ENCODE data around the gene TSPAN18. TPM values are rescaled to one million over a fixed set of nuclear protein-coding genes. Genes with fewer than 3 reads are reported as not detected.

TSPAN18 gene
- total and polyA plus RNA-seq, 2 of the 8 experiments (the other 6 are each of a cell fraction or from before 2014, with no cell fraction given), result 5.2 to 10.2 TPM

- Histone ChIP-seq H4K91ac (replicated peaks; ENCODE audit: insufficient read length, low read length) (no peak overlapping the region), H3K14ac (ENCODE audit: insufficient read length) (no peak overlapping the region), H3K4me2 (ENCODE audit: insufficient read depth in 1 of 2, low read depth in 2 of 2, low read length in 2 of 2) (no peak overlapping the region), H2BK12ac (ENCODE audit: low read depth, low read length) (no peak overlapping the region), H3K23me2 (ENCODE audit: low read depth, low read length) (no peaks in the 10 kb centered on the region), H2AK5ac (ENCODE audit: low read depth, low read length) (0 out of 2 replicates have a peak overlapping the region, but pooled peaks have one; percentile 9), H2BK15ac (ENCODE audit: low read length) (no peak overlapping the region), H3K4me3 (ENCODE audit: extremely low read depth in 1 of 4, insufficient read depth in 2 of 4, low read depth in 3 of 4, low read length in 4 of 4) (no peak overlapping the region), H3K18ac (ENCODE audit: extremely low read depth, low read length) (no peak overlapping the region), H3K27me3 (replicated peaks in 1 of 4; ENCODE audit: control insufficient read depth in 3 of 4, extremely low read depth in 1 of 4, insufficient read depth in 3 of 4, low read length in 3 of 4) (no peaks in the 10 kb centered on the region; a peak in 2 of 7 replicates), H2BK20ac (ENCODE audit: low read length) (no peak overlapping the region), H3K79me2 (ENCODE audit: control insufficient read depth in 1 of 2, insufficient read depth in 2 of 2, low read length in 2 of 2) (0 out of 4 replicates have a peak, but pooled peaks cover 0 to 3% of the 10 kb centered on the region in 2 experiments), H3K36me3 (ENCODE audit: control insufficient read depth in 2 of 4, insufficient read depth in 4 of 4, low read length in 3 of 4) (no peaks in the 10 kb centered on the region), H4K8ac (ENCODE audit: extremely low read depth, insufficient read depth, low read length) (no peak overlapping the region), H3K56ac (replicated peaks; ENCODE audit: insufficient read length, low read depth, low read length) (no peak overlapping the region), H4K5ac (ENCODE audit: insufficient read length, low read depth, low read length) (no peak overlapping the region), H3K79me1 (ENCODE audit: low read depth, low read length) (no peaks in the 10 kb centered on the region), H3K4me1 (replicated peaks in 1 of 4; ENCODE audit: control insufficient read depth in 3 of 4, insufficient read depth in 4 of 4, low read length in 3 of 4) (peaks cover 0 to 29% (median 5%) of the 10 kb centered on the region in 4 experiments; a peak in 6 of 7 replicates), H3K27ac (ENCODE audit: low read depth, low read length) (no peak overlapping the region), H2BK5ac (ENCODE audit: low read depth, low read length) (no peak overlapping the region), H3K4ac (replicated peaks; ENCODE audit: insufficient read length, low read depth, low read length) (no peak overlapping the region), H2AFZ (ENCODE audit: low read length) (no peak overlapping the region), H3K23ac (ENCODE audit: insufficient read length) (no peak overlapping the region), H4K20me1 (replicated peaks in 1 of 2; ENCODE audit: control insufficient read depth in 1 of 2, insufficient read depth in 2 of 2, low read length in 2 of 2) (peaks cover 0 to 3% of the 10 kb centered on the region in 2 experiments), H2BK120ac (replicated peaks; ENCODE audit: low read depth, low read length) (no peak overlapping the region), H3K9me3 (ENCODE audit: insufficient read depth in 2 of 2, low read depth in 1 of 2, low read length in 1 of 2) (no peaks in the 10 kb centered on the region), H3K9ac (replicated peaks in 1 of 4; ENCODE audit: extremely low read depth in 1 of 4, low read depth in 3 of 4, low read length in 3 of 4) (no peak overlapping the region)
- CTCF ChIA-PET (ENCODE audit: partially characterized antibody), result interaction anchor here (0.6 to 7.1 kb wide), 7 partner anchors 12 to 298 kb away, joined by 3 to 63 read pairs (median 4); no protein-coding TSS in a partner anchor
- DNase-seq (ENCODE audit: low read depth in 1 of 2, low spot score in 2 of 2), result no peak
- 91% methylated on average over 10 of the region's 10 CpGs; no CpG with 5 or more reads in 1 of the 2 experiments for WGBS, 2 experiments (ENCODE audit: extremely low coverage in 1 of 2, insufficient coverage in 1 of 2, insufficient read length in 1 of 2, insufficient replicate concordance in 2 of 2, low coverage in 1 of 2, low lambda C conversion rate in 2 of 2, missing lambda C conversion rate in 1 of 2)
- POLR2A ChIA-PET (ENCODE audit: partially characterized antibody), result interaction anchor here (1.2 kb wide), 1 partner anchor 25 kb away, joined by 3 read pairs; no protein-coding TSS in a partner anchor
- FAIRE-seq, result no peak
- TF ChIP-seq NRF1 (IDR thresholded peaks at IDR 0.05; ENCODE audit: low read depth, low read length), result no peak
- TF ChIP-seq ATF2 (IDR thresholded peaks at IDR 0.05; ENCODE audit: low read length), result no peak
- no peak for TF ChIP-seq EP300 (IDR thresholded peaks at IDR 0.05; ENCODE audit: borderline replicate concordance in 1 of 2, low read depth in 2 of 2, low read length in 2 of 2)
- no peak for TF ChIP-seq EZH2 (IDR thresholded peaks at IDR 0.05; ENCODE audit: low read depth, low read length, severe bottlenecking)
- TF ChIP-seq CTBP2 (IDR thresholded peaks at IDR 0.05; ENCODE audit: borderline replicate concordance, insufficient read depth, insufficient read length, low read length), result no peak
- no peak for TF ChIP-seq USF2 (IDR thresholded peaks at IDR 0.05; ENCODE audit: low read length)
- no peak for TF ChIP-seq RXRA (IDR thresholded peaks at IDR 0.05; ENCODE audit: insufficient read depth, low read depth, low read length)
- no peak for TF ChIP-seq SAP30 (IDR thresholded peaks at IDR 0.05; ENCODE audit: insufficient read depth, insufficient replicate concordance, low read length)
- TF ChIP-seq SIX5 (IDR thresholded peaks at IDR 0.05; ENCODE audit: low read depth, low read length), result no peak
- TF ChIP-seq BACH1 (IDR thresholded peaks at IDR 0.05; ENCODE audit: low read length), result no peak
These were observed 188.2 kb downstream of the TSPAN18 start for GRCh38 chr11:44915004-44915403.
